ENCODE data around the gene APBB1.
"Not testable (repeated sequence)": the region's sequence is repeated elsewhere in the genome, so short reads cannot be mapped to it uniquely, and the experiment has no call there.

APBB1 gene

DNA sequence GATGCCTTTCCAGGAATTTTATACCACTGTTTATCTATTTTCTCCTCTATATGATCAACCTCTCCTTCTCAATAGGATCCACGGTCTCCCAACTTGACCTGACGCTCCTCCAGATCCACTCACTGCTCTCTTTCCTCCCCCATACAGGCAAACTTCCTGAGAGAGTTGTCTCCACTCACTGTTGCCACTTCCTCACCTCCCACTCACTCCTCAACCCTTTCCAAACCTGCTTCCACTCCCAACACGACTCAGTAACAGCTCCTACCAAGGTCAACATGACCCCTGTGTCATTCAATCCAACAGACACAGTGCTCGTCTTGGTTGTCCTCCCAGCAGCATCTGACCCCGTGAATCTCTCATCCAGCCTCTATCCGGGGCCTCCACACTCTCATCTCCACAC is 3.1 kb downstream of the APBB1 start:
- DNase-seq, result no peak

DNA sequence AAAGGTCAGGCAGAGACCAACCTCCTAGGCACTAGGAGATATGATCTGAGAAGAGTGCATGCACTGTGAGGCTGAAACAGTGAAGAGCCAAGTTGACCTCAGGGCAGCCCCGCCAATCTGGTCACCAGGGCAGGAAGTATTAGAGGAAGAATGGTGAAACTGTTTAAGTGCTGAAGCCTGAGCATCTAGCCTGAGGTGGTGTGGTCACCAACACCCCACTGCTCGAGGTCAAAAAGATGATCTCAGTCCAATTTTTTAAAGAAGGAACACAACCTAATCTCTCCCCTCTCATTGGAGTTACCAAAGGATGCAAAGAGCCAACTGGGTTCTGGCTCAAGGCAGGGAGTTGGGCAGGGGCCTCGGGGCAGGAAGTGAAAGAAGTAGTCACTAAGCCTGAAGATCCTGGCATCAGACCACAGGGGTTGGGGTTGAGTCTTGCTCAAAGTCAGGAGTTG is 4.0 kb downstream of the APBB1 start:
- DNase-seq, result no peak

DNA sequence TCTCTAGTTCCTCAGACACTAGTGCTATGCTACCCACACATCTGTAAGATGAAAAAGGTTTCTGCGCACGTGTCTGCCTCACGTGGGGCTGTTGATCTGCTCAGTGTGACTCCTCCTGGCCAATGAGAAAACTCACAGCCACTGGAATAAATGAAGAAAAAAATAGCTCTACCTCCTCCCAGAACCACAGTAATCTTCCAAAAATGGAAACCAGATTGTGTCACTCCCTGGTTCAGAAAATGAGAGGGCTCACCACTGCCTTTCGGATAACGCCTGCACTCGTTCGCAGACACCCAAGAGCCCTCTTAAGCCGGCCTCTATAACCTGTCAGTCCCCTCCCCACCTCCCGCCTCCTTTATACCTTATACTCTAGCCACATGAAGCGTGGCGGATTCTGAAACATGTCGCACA is 5.1 kb downstream of the APBB1 start:
- DNase-seq, result no peak

DNA sequence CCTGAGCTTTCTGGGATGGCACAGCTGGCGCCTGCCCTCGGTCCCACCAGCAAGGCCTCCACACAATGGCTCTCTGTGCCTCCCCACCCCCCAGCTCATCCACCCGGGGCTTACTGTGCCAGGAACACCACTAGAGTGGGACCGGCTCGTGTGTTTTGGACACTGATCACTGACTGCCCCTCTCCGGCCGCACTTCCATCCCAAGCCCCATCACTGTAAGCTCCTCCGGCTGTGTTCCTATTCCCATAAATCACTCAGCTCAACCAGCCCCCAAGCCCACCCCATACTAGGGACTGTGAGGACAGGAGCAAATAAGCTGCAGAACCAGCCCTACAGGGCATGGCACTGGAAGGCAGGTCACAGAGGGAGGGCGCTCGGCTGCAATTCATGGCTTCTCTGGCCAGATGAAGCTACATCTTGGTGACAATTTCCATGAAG is 7.3 kb downstream of the APBB1 start:
- no peak for DNase-seq

DNA sequence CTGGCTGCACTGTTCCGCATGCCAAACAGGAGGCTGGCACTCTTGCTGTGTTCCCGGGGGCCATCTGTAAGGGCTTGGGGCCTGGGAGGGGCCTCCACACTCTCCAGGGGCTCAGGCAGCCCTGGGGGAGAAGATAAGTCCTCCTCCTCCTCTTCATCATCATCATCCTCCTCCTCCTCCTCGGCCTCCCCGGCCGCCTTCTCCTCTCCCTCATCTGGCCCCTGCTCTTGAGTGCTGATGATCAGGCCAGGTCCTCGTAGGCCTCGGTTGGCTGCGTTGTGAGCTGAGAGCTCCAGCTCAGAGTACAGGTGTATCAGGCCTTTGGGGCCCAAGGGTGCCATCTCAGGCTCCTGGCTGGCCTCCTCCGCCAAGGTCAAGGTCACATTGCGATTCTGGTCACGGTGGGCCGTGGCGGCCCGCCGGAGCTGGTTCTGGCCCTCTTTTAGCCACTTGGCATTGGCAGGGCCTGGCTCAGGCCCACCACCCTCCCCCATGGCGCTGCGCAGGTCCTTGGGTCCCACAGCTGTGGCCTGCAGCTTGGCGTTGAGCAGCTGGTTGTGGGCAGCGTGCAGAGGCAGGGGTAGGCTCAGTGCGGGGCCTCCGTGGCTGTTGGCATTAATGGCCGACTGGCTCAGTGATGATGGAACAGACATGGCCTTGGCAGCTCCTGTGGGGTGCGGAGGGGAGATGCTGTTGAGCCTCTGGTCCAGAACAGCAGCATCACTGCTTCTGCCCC is 8.0 kb downstream of the APBB1 start:
- no peak for DNase-seq

DNA sequence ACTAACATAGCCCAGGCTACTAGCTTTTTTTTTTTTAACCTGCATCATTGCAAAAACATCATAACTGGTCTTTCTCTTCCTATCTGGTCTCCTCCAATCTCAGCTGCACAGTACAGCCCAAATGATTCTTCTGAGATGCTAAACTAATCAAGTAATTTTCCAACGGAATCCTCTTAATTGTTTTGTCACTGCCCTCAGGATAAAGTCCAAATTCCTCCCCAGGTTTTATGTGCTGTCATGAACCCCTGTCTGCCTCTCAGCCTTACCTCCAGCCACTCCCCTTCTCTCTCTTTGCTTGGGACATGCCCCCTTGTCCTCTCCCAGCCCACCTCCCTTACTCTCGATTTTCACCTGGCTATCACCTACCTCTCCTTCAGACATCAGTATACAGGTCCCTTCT is 12.5 kb downstream of the APBB1 start:
- DNase-seq, result no peak

DNA sequence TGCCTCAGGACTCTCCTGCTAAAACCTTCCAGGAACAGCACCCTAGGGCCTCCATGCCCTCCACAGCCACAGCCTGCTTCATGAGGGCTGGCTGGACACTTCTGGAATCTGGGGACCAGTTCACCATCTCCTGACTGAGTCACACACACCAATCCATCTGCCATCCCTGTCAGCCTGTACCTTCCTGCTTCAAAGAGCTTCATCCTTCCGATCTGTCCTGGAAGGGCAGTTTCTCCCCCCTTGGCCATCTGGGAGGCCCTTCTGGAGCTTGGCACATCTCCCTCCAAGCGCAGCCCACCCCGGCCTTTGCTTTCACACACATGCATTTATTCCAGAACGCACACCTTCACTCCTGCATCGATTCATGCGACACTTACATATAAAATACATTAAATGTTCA is 13.0 kb downstream of the APBB1 start:
- no peak for DNase-seq

DNA sequence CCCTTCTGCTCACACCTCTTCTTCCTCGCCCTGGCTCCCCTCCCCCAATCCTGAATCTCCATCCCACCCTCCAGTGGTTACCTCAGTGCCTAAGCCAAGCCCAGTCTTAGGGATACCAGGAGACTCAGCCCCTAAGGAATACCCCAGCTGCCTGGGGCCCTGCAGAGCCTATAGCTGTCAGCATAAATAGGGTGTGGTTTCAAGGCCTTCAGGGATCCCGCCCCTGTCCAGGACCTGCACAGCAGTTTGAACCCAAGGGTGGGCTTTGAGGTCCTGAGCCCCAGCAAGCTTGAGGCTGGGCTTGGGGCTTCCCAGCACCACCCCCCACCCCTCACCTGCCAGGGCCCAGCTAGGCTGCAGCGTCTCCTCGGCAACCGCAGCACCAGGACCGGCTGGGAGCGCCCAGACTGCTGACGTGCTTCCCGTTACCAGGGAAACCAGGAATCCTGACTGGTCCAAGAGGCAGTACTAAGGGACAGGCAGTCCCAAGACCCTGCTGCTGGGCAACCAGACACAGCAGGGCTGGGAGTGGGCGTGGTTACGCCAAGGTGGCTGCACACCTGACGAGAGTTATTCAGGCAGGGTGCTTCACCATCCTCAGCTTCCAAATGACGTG is 13.7 kb downstream of the APBB1 start:
- DNase-seq, result no peak

DNA sequence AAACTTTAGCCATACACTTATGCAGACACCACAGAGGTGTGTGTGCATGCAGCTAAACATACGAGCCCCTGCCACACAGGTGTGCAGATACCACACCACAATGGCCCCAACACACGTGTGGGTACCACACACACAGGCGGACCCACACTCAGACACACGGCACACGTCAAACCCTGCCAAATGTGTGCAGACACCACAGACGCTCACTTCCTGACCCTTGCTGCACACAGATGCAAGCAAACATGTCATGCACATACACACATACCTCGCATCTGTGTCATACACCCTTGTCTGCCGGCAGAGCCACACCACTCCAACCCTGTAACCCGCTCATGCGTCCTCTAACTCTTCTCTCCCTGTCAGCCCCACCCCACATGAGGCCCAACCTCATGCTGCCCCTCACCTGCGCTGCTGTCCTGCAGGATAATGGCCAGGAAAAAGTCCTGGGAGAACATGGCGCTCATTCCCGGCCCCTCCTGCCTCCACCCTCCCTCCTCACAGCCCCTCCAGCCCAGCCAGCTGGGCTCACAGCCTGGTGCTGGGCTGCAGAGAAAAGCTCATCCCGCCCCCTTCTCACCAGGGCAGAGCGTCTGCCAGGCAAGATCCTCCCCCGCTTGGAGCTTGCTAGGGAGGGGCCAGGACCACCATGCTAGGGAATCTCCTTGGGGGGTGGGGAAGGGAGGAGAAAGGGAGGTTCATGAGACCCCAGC is 14.4 kb downstream of the APBB1 start:
- DNase-seq, result no peak

DNA sequence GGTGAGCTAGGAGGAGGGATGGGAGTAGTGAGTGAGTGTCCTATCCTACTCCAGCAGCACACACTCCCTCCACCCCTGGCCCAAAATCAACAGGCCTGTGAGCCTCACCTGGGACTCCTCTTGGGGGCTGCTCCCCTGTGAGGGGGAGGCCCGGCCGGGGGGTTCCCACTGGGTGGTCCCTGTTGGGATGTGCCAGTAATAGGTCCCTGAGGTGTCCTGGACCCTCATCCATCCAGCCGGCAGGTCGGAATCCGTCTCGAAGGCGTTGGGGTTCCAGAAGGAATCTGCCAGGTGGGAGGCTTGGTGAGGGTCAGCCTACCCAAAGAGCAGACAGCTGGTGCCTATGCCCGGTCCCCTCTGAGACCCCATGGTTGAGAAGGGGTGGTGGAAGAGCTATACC is 15.4 kb downstream of the APBB1 start:
- DNase-seq, result no peak

DNA sequence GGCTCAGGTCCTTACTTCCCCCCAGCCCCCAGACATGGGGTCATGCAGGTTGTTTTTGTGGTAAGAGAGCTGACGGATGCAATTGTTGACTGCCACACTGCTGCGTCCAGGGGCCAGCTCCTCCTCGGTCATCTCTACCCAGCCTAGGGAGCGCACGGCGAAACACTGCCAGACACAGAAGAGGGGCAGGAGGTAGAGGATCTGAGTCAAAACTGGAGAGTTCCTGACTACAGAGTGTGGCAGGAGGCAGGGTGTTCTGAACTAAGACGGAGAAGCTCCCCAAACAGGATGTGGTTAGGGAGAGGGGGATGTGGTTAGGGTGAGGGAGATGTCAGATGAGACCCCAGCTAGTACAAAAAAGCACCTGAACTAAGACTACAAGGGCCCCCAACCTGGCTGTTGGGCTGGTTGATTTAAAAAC is 16.3 kb downstream of the APBB1 start:
- no peak for DNase-seq

DNA sequence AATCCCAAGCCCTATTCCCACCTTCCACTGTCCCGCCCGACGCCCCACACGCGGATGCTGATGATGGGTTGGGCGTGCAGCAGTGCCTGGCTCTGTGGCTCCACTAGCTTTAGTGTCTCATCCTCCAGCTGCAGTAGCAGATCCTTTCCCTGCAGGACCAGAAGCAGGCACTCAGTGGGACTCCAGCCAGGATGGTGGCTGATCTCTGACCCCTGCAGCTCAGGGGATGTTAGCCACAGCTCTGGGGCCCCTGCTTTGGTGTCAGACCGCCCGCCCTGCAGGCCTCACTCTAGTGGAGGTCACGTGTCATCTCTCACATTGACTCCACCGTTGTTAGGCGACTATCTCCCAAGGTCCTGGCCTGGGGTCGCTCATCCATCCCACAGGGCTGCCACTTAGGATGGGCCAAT is 16.8 kb downstream of the APBB1 start:
- DNase-seq, result no peak

DNA sequence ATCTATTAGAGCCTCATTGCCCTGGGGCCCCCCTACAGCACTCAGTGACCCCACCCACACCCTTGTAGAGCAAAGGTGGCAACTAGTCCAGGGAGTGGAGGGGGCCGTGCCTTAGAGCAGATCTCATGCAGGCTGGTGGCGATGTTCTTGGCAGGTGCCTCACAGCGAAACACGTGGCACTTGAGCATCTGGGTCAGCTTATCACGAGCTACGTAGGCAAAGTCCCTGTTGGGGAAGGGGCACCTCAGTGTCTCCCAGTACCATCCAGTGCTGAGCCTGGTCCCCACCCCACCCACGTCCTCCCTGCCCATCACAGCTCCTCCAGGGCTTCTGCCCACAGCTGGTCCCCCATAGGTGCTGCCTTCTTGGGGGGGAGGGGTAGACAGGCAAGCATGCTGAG is 17.4 kb downstream of the APBB1 start:
- DNase-seq, result no peak

DNA sequence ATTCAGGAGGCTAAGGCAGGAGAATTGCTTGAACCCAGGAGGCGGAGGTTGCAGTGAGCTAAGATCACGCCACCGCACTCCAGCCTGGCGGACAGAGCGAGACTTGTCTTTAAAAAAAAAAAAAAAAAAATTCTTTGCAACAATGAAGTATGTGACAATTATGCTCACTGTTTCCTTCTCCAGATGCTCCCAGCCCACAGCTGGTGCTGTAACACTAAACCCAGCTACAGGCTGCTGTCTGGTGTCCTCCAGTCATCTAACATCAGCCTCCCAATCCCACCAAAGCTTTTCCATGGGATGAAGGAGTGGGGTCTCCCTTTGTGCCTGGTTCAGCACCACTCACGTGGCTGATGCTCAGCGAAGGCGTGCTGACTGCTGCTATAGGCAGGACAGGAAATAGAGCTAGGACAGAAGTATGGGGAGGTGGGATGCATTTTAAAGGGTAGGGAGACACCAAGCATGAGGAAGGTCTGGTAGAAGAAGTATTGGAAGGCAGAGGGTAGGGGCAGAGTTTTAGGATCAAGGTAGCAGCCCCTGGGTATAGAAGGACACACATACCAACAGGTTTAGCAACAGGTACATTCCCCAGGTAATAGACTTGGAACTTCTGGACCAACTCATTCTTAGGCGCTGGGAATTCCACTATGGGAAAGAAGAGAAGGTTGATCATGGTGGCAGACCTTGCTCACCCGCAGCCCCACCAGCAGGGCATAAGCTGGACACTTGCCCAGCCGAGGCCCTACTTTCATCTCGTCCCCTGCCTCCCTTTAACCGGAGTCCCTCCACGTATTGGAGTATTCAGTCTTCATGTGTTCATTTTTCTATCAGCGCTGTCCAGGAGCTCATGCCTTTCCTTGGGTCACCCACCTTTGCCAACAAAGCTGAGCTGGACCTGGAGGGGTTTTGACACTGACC is 18.2 kb downstream of the APBB1 start:
- no peak for DNase-seq

DNA sequence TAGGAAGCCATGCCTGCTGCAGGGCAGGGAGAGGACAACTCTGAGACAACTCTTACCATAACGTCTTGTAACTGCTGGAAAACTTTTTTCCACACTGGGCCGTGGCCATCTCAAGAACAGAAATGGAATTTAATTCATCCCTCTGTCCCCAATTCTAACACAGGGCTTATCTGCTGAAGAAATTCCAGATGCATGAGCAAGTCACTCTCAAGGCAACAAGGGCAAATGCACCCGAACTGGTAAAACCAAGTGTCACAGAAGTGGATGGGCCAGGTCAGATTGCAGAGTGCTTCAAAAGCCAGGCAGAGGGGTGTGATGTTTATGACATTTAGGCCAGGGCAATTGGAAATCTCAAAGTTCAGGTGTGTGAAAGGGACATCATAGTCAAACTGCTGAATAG is 21.3 kb downstream of the APBB1 start:
- DNase-seq, result no peak

DNA sequence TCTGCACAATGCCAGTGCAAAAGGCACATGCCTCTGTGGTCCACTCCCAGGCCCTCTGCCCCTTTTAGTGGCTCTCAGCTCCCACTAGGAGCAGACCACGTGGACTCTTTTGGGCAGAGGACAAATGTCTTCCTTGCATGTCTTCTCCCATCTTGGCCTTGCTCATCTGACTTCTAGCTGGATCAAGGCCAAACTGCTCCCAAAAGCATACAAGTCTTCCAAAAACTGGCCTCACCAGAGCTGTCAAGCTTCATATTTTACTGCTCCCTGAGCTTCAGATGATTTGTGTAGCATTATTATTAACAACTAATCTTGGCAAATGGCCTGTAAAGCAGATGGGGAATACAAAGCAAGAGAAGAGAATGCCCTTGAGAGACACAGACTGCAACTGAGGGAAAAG is 21.7 kb downstream of the APBB1 start:
- no peak for DNase-seq

DNA sequence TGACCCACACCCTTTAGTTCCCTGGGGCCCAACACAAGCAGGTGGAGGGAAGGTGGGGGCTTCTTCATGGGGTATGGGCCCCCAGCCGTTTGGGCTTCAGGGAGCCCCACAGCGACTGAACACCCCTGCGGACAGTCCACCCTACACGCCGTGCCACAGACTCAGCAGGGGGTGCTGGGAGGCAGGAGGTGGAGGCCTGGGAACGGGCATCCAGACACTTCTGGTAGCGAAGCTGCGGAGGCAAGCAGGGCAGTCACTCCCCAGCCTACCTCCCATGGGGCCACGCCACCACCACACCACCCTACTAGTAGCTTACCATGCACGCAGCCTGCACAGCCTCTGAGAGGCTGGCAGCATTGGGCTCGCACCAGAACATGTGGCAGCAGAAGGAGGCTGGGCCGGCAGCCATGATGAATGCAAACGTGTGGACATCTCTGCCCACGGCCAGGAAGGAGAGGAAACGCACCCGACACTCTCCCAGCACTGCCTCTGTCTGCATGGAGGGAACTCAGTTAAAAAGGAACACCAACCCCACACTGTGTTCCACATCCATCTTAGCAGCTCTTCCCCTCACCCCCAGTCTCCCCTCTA is 23.3 kb downstream of the APBB1 start:
- no peak for DNase-seq

DNA sequence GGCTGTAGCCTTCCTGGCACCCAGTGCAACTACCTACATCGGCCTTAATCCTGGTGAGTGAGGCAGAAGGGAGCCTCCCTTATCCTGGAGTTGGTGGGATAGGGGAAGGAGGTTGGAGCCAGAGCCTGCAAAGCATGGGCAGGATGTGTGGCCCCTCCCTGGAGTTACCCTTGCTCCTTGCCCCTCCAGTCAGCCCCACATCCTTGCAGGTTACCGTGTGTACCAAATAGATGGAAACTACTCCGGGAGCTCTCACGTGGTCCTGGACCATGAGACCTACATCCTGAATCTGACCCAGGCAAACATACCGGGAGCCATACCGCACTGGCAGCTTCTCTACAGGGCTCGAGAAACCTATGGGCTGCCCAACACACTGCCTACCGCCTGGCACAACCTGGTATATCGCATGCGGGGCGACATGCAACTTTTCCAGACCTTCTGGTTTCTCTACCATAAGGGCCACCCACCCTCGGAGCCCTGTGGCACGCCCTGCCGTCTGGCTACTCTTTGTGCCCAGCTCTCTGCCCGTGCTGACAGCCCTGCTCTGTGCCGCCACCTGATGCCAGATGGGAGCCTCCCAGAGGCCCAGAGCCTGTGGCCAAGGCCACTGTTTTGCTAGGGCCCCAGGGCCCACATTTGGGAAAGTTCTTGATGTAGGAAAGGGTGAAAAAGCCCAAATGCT is 24.8 kb downstream of the APBB1 start:
- no peak for DNase-seq

DNA sequence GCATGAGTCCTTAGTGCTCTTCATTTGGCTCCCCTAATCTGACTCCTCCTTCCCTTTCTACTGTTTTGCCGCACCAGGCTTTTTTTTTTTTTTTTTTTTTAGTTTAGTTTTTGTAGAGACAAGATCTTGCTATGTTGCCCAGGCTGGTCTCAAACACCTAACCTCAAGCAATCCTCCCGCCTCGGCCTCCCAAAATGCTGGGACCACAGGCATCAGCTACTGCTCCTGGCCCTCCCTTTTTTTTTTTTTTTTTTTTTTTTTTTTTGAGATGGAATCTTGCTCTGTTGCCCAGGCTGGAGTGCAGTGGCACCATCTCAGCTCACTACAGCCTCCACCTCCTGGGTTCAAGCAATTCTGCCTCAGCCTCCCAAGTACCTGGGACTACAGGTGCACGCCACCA is 26.6 kb downstream of the APBB1 start:
- not testable (repeated sequence) for DNase-seq

DNA sequence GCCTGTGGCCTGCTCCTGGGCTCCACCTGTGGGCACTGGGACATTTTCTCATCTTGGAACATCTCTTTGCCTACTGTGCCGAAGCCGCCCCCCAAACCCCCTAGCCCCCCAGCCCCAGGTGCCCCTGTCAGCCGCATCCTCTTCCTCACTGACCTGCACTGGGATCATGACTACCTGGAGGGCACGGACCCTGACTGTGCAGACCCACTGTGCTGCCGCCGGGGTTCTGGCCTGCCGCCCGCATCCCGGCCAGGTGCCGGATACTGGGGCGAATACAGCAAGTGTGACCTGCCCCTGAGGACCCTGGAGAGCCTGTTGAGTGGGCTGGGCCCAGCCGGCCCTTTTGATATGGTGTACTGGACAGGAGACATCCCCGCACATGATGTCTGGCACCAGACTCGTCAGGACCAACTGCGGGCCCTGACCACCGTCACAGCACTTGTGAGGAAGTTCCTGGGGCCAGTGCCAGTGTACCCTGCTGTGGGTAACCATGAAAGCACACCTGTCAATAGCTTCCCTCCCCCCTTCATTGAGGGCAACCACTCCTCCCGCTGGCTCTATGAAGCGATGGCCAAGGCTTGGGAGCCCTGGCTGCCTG is 27.3 kb downstream of the APBB1 start:
- DNase-seq, result no peak

DNA sequence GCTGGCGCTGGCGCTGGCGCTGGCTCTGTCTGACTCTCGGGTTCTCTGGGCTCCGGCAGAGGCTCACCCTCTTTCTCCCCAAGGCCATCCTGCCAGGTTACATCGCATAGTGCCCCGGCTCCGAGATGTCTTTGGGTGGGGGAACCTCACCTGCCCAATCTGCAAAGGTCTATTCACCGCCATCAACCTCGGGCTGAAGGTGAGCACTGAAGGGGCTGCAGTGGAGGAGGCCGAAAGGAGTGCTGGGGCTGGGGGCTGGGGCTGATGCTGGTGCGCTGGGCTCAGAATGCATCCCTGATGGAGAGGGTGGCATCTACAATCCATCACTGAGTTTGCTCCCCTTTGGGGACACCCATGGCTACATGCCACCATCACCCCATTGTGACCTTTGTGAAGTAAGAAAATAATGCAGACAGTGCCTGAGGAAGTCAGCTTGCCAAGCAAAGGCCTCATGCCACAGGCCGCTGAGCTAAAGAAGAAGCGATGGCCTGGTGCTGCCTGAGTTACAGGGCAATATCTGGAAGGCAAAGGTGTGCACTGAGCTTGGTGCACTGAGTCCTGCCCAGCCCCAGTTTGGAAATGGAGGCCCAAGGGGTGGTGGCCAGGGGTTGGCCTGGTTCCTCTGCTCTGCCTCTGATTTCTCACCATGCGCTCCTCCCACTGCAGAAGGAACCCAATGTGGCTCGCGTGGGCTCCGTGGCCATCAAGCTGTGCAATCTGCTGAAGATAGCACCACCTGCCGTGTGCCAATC is 28.0 kb downstream of the APBB1 start:
- no peak for DNase-seq

All from NCI-H1092 (cell line).